Caco-2 (cell line): ENCODE measurements around the gene ADAMTS5. TPM values are rescaled to one million over a fixed set of nuclear protein-coding genes. Genes with fewer than 3 reads are reported as not detected.

Experiments
- BruUV-seq: library from RNA; stranded (reverse); fragments of 400-500 nt; replicated peaks from 2 replicates; lab custom pipeline; 2021; lab: Mats Ljungman, UMichigan
- CTCF ChIA-PET: fragments of 300-600 bp; sonication (Branson Sonifier 250); formaldehyde crosslinking; loops from one replicate; lab custom pipeline; 2022; ENCODE audit warnings: antibody characterized with exemption; lab: Charles Lee
- POLR2A ChIA-PET: fragments of 300-600 bp; sonication (Branson Sonifier 250); formaldehyde crosslinking; loops from one replicate; lab custom pipeline; 2022; ENCODE audit warnings: antibody characterized with exemption; lab: Charles Lee
- DNase-seq, 2 experiments: peaks; one replicate each; pipeline versions ENCODE4 v3.0.0 to v3.0.0-alpha.2; 2020 to 2022
- H3K27me3 ChIP-seq: replicated peaks from 2 replicates; pipeline ENCODE4 v1.6.0; 2011; ENCODE audit warnings: low read length; ENCODE audit not compliant: control insufficient read depth, insufficient read depth
- H3K36me3 ChIP-seq: 2 replicates; pipeline ENCODE4 v1.5.1; 2011; ENCODE audit warnings: low read length; ENCODE audit not compliant: control insufficient read depth, insufficient read depth
- H3K4me1 ChIP-seq: fragments of 250-450 bp; sonication (Bioruptor Pico); 2 replicates; pipeline ENCODE4 v1.5.1; 2020; ENCODE audit warnings: mild to moderate bottlenecking
- H3K4me3 ChIP-seq: 2 replicates; pipeline ENCODE4 v1.5.1; 2011; ENCODE audit warnings: low read depth, mild to moderate bottlenecking, control low read depth, low read length
- H3K9me3 ChIP-seq: fragments of 250-450 bp; sonication (Bioruptor Pico); 2 replicates; pipeline ENCODE4 v1.5.1; 2020; ENCODE audit warnings: mild to moderate bottlenecking, moderate library complexity
- H3K27ac Mint-ChIP-seq: one replicate; pipeline ENCODE4 v1.8.0; 2022; ENCODE audit warnings: mixed read lengths; ENCODE audit not compliant: unreplicated experiment
- H3K27me3 Mint-ChIP-seq: one replicate; pipeline ENCODE4 v1.8.0; 2022; ENCODE audit warnings: mixed read lengths; ENCODE audit not compliant: insufficient read depth, unreplicated experiment
- H3K36me3 Mint-ChIP-seq: one replicate; pipeline ENCODE4 v1.8.0; 2022; ENCODE audit warnings: mild to moderate bottlenecking, mixed read lengths; ENCODE audit not compliant: insufficient read depth, unreplicated experiment
- H3K4me1 Mint-ChIP-seq: one replicate; pipeline ENCODE4 v1.8.0; 2022; ENCODE audit warnings: low read depth, mixed read lengths; ENCODE audit not compliant: unreplicated experiment
- H3K4me3 Mint-ChIP-seq: one replicate; pipeline ENCODE4 v1.8.0; 2022; ENCODE audit warnings: mild to moderate bottlenecking, moderate library complexity, mixed read lengths; ENCODE audit not compliant: unreplicated experiment
- H3K9me3 Mint-ChIP-seq: one replicate; pipeline ENCODE4 v1.8.0; 2022; ENCODE audit warnings: mixed read lengths; ENCODE audit not compliant: unreplicated experiment
- CTCF ChIP-seq, 2 experiments: fragments of 200-600 bp in 1 of 2; IDR thresholded peaks; 1 replicate in 1 of 2; 2 replicates in 1 of 2; pipeline versions ENCODE4 v1.5.1 to v1.8.0; 2011 to 2022; ENCODE audit warnings: antibody characterized with exemption in 1 of 2, control low read depth in 1 of 2, inconsistent platforms in 1 of 2, low read depth in 1 of 2, low read length in 1 of 2, mild to moderate bottlenecking in 1 of 2, moderate library complexity in 1 of 2; ENCODE audit not compliant: insufficient read depth in 1 of 2, severe bottlenecking in 1 of 2, unreplicated experiment in 1 of 2
- intact Hi-C: fragments of 100-400 bp; cut with micrococcal nuclease; formaldehyde crosslinking; loops from one replicate; pipeline ENCODE4 v1.10.0; 2022; ENCODE audit not compliant: unreplicated experiment
- total RNA-seq: library from RNA; stranded (reverse); gene quantifications from 2 replicates; pipeline ENCODE4 v1.2.3, GENCODE V29; 2022

ADAMTS5 gene
- total RNA-seq, 1 experiment from 2014 or later: not detected

GRCh38 chr21:26935977-26936376, 30.9 kb downstream of the ADAMTS5 start:
- Mint-ChIP-seq H3K27me3 (no peaks in the 10 kb centered on the region), H3K36me3 (no peaks in the 10 kb centered on the region), H3K27ac (no peak overlapping the region), H3K4me1 (no peaks in the 10 kb centered on the region), H3K9me3 (peaks cover 9% of the 10 kb centered on the region), H3K4me3 (no peak overlapping the region)
- Histone ChIP-seq H3K36me3 (no peaks in the 10 kb centered on the region), H3K4me1 (no peaks in the 10 kb centered on the region), H3K9me3 (no peaks in the 10 kb centered on the region), H3K27me3 (no peaks in the 10 kb centered on the region), H3K4me3 (no peak overlapping the region)
- no peak for DNase-seq
- TF ChIP-seq CTCF (IDR thresholded peaks at IDR 0.05; ENCODE audit: insufficient read depth in 1 of 2, low read depth in 1 of 2, low read length in 1 of 2, severe bottlenecking in 1 of 2, unreplicated experiment in 1 of 2): no peak
- BruUV-seq: no TSS peak
- intact Hi-C loops: no loop called here
- ChIA-PET CTCF (no interaction called here), POLR2A (no interaction called here)

GRCh38 chr21:26934383-26934782, 32.5 kb downstream of the ADAMTS5 start:
- Histone ChIP-seq H3K4me3 (no peak overlapping the region), H3K36me3 (no peaks in the 10 kb centered on the region), H3K27me3 (no peaks in the 10 kb centered on the region), H3K9me3 (no peaks in the 10 kb centered on the region), H3K4me1 (no peaks in the 10 kb centered on the region)
- ChIA-PET POLR2A (no interaction called here), CTCF (no interaction called here)
- Mint-ChIP-seq H3K4me1 (no peaks in the 10 kb centered on the region), H3K9me3 (peaks cover 9% of the 10 kb centered on the region), H3K36me3 (no peaks in the 10 kb centered on the region), H3K4me3 (no peak overlapping the region), H3K27ac (no peak overlapping the region), H3K27me3 (peaks cover 2% of the 10 kb centered on the region)
- intact Hi-C loops: no loop called here
- no peak for TF ChIP-seq CTCF (IDR thresholded peaks at IDR 0.05; ENCODE audit: insufficient read depth in 1 of 2, low read depth in 1 of 2, low read length in 1 of 2, severe bottlenecking in 1 of 2, unreplicated experiment in 1 of 2)
- BruUV-seq: no TSS peak
- DNase-seq: no peak

DNA sequence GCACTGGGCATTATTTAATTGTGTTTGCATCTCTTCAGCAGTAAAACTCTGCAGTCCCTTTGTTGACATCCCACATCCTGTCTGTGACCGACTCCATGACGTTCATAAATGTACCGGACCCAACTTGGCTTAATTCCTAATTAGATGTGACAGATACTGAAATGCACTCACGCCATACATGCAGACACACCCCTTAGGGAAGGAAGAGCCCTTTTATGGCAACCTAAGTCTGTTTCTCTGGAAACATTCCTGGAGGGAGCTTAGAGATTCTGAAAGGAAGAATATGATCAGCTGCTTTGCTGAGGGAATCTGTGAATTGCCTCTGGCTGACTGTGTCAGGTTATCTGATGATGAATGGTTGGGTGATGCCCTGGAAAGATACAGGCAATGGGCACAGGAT, 33.4 kb downstream of the ADAMTS5 start:
- no peak overlapping the region for H3K4me3 Mint-ChIP-seq
- no peak for DNase-seq
- H3K36me3 Mint-ChIP-seq: no peaks in the 10 kb centered on the region
- no peak overlapping the region for H3K4me3 ChIP-seq
- no peaks in the 10 kb centered on the region for H3K9me3 ChIP-seq
- ChIA-PET POLR2A (no interaction called here), CTCF (no interaction called here)
- H3K27me3 ChIP-seq: no peaks in the 10 kb centered on the region
- no peak overlapping the region for H3K27ac Mint-ChIP-seq
- no peaks in the 10 kb centered on the region for H3K4me1 ChIP-seq
- peaks cover 5% of the 10 kb centered on the region for H3K27me3 Mint-ChIP-seq
- H3K9me3 Mint-ChIP-seq: peaks cover under 1% of the 10 kb centered on the region
- no peak for TF ChIP-seq CTCF (IDR thresholded peaks at IDR 0.05; ENCODE audit: insufficient read depth in 1 of 2, low read depth in 1 of 2, low read length in 1 of 2, severe bottlenecking in 1 of 2, unreplicated experiment in 1 of 2)
- no peaks in the 10 kb centered on the region for H3K4me1 Mint-ChIP-seq
- no TSS peak for BruUV-seq
- intact Hi-C loops: no loop called here
- no peaks in the 10 kb centered on the region for H3K36me3 ChIP-seq
